Glutamatergic neuron (in vitro differentiated cells): ENCODE measurements around the gene CADM2. TPM values are rescaled to one million over a fixed set of nuclear protein-coding genes. Genes with fewer than 3 reads are reported as not detected.

Source experiments
- DNase-seq: peaks from one replicate; pipeline ENCODE4 v3.0.0; 2022
- H3K27ac Mint-ChIP-seq: one replicate; pipeline ENCODE4 v1.8.0; 2020; ENCODE audit warnings: mild to moderate bottlenecking, mixed read lengths, inconsistent platforms; ENCODE audit not compliant: unreplicated experiment
- H3K27me3 Mint-ChIP-seq: one replicate; pipeline ENCODE4 v1.8.0; 2020; ENCODE audit warnings: mild to moderate bottlenecking, moderate library complexity, mixed read lengths, inconsistent platforms; ENCODE audit not compliant: unreplicated experiment
- H3K36me3 Mint-ChIP-seq: one replicate; pipeline ENCODE4 v1.8.0; 2020; ENCODE audit warnings: mild to moderate bottlenecking, mixed read lengths, inconsistent platforms; ENCODE audit not compliant: unreplicated experiment
- H3K4me1 Mint-ChIP-seq: one replicate; pipeline ENCODE4 v1.8.0; 2020; ENCODE audit warnings: mild to moderate bottlenecking, low read depth, mixed read lengths, inconsistent platforms; ENCODE audit not compliant: unreplicated experiment
- H3K4me3 Mint-ChIP-seq: one replicate; pipeline ENCODE4 v1.8.0; 2020; ENCODE audit warnings: mild to moderate bottlenecking, mixed read lengths, inconsistent platforms; ENCODE audit not compliant: unreplicated experiment
- H3K9me3 Mint-ChIP-seq: one replicate; pipeline ENCODE4 v1.8.0; 2020; ENCODE audit warnings: mild to moderate bottlenecking, moderate library complexity, mixed read lengths, inconsistent platforms; ENCODE audit not compliant: unreplicated experiment
- CTCF ChIP-seq: fragments of 200-600 bp; sonication (generic); IDR thresholded peaks from one replicate; pipeline ENCODE4 v1.5.0; 2021; ENCODE audit not compliant: partially characterized antibody, unreplicated experiment
- total RNA-seq: library from RNA; stranded (reverse); fragmentation: NEBNext Ultra II Directional; extraction: Animal tissue kit (Norgen Biotek cat#: 25700); gene quantifications from one replicate; pipeline ENCODE4 v1.2.1, GENCODE V29; 2021; ENCODE audit not compliant: unreplicated experiment

CADM2 gene
- total RNA-seq, 1 donor from 2014 or later, result 233 TPM

- Mint-ChIP-seq H3K27me3 (peaks cover 2% of the 10 kb centered on the region), H3K4me1 (peaks cover 1% of the 10 kb centered on the region), H3K27ac (no peak overlapping the region), H3K4me3 (no peak overlapping the region), H3K9me3 (peaks cover 2% of the 10 kb centered on the region), H3K36me3 (no peaks in the 10 kb centered on the region)
- no peak for DNase-seq
- no peak for TF ChIP-seq CTCF
Measured at GRCh38 chr3:85605066-85605465, 646.3 kb downstream of the CADM2 start.

GRCh38 chr3:85626662-85627061 lies 667.9 kb downstream of the CADM2 start:
- Mint-ChIP-seq H3K9me3 (no peaks in the 10 kb centered on the region), H3K4me1 (no peaks in the 10 kb centered on the region)

GRCh38 chr3:85627932-85628331 lies 669.1 kb downstream of the CADM2 start:
- Mint-ChIP-seq H3K27ac (no peak overlapping the region), H3K9me3 (no peaks in the 10 kb centered on the region), H3K4me3 (no peak overlapping the region), H3K4me1 (peaks cover 2% of the 10 kb centered on the region), H3K36me3 (no peaks in the 10 kb centered on the region), H3K27me3 (no peaks in the 10 kb centered on the region)
- TF ChIP-seq CTCF, result no peak
- no peak for DNase-seq

More at GRCh38 chr3:85626662-85627061, 667.9 kb downstream of the CADM2 start:
- H3K4me3 Mint-ChIP-seq, result no peak overlapping the region
- no peaks in the 10 kb centered on the region for H3K27me3 Mint-ChIP-seq
- DNase-seq, result no peak
- no peaks in the 10 kb centered on the region for H3K36me3 Mint-ChIP-seq
- no peak overlapping the region for H3K27ac Mint-ChIP-seq
- TF ChIP-seq CTCF, result no peak

GRCh38 chr3:85631070-85631469 lies 672.3 kb downstream of the CADM2 start:
- peaks cover 2% of the 10 kb centered on the region for H3K4me1 Mint-ChIP-seq
- H3K27ac Mint-ChIP-seq, result no peak overlapping the region
- no peaks in the 10 kb centered on the region for H3K36me3 Mint-ChIP-seq
- no peaks in the 10 kb centered on the region for H3K9me3 Mint-ChIP-seq
- TF ChIP-seq CTCF, result no peak
- DNase-seq, result no peak
- H3K27me3 Mint-ChIP-seq, result no peaks in the 10 kb centered on the region
- no peak overlapping the region for H3K4me3 Mint-ChIP-seq

- H3K36me3 Mint-ChIP-seq, result no peaks in the 10 kb centered on the region
- H3K4me1 Mint-ChIP-seq, result peaks cover 2% of the 10 kb centered on the region
- no peak for DNase-seq
- H3K27me3 Mint-ChIP-seq, result no peaks in the 10 kb centered on the region
- no peak for TF ChIP-seq CTCF
- H3K4me3 Mint-ChIP-seq, result no peak overlapping the region
- no peaks in the 10 kb centered on the region for H3K9me3 Mint-ChIP-seq
- H3K27ac Mint-ChIP-seq, result no peak overlapping the region
Measured at GRCh38 chr3:85632921-85633320, 674.1 kb downstream of the CADM2 start.
